A549 (cell line): Measurements from ENCODE around the gene CXCL9. TPM values are rescaled to one million over a fixed set of nuclear protein-coding genes. Genes with fewer than 3 reads are reported as not detected.
"Not testable (repeated sequence)": the region's sequence is repeated elsewhere in the genome, so short reads cannot be mapped to it uniquely, and the experiment has no call there.

Experiments used
- ATAC-seq, 2 experiments: fragments of 200-7000 bp in 1 of 2; fragments of >200 bp in 1 of 2; cut with Nextera tagmentation in 1 of 2; cut with Tn5 transposase in 1 of 2; 3 replicates each; pipeline versions ENCODE4 v1.8.0 to v1.9.1; 2018 to 2020; ENCODE audit warnings: mild to moderate bottlenecking in 1 of 2, moderate library complexity in 1 of 2
- CTCF ChIA-PET: fragments of 300-600 bp; sonication (Branson Sonifier 250); formaldehyde crosslinking; extraction: SDS; loops from one replicate; lab custom pipeline; 2021; ENCODE audit warnings: antibody characterized with exemption, inconsistent platforms; lab: Yijun Ruan, JAX
- POLR2A ChIA-PET: fragments of 350-600 bp; formaldehyde crosslinking; extraction: SDS; loops from one replicate; lab custom pipeline; 2021; ENCODE audit warnings: antibody characterized with exemption, inconsistent platforms; lab: Yijun Ruan, JAX
- DNase-seq, 2 experiments: peaks; one replicate each; pipeline versions ENCODE4 v3.0.0 to v3.0.0-alpha.2; 2011 to 2016; ENCODE audit warnings: low read depth in 1 of 2, low spot score in 1 of 2
- FAIRE-seq: peaks from 2 replicates; lab custom pipeline; 2011; peaks lifted over from hg19 to GRCh38; lab: Jason Lieb, UNC
- H3K27ac ChIP-seq, 2 experiments: fragments of >200 bp; sonication (Bioruptor Twin); formaldehyde crosslinking; 3 replicates each; pipeline ENCODE4 v1.5.1; 2016 to 2017
- H3K4me1 ChIP-seq: fragments of >200 bp; sonication (Bioruptor Twin); formaldehyde crosslinking; 3 replicates; pipeline ENCODE4 v1.6.1; 2016
- H3K4me2 ChIP-seq: fragments of >200 bp; sonication (Bioruptor Twin); formaldehyde crosslinking; 3 replicates; pipeline ENCODE4 v1.6.1; 2016
- H3K4me3 ChIP-seq: fragments of >200 bp; sonication (Bioruptor Twin); formaldehyde crosslinking; 3 replicates; pipeline ENCODE4 v1.5.1; 2016
- H3K9me3 ChIP-seq: fragments of >200 bp; sonication (Bioruptor Twin); formaldehyde crosslinking; 3 replicates; pipeline ENCODE4 v1.6.1; 2016
- ELK1 ChIP-seq: fragments of 150-350 bp; IDR thresholded peaks from 2 replicates; pipeline ENCODE4 v1.6.1; 2014; ENCODE audit warnings: low read depth, mild to moderate bottlenecking, low read length
- HMGXB4 ChIP-seq: fragments of 250-450 bp; sonication (Bioruptor Pico); IDR thresholded peaks from 2 replicates; pipeline ENCODE4 v1.5.0; 2021; ENCODE audit warnings: mild to moderate bottlenecking, moderate library complexity, borderline replicate concordance
- HOXB13 ChIP-seq: fragments of 250-450 bp; sonication (Bioruptor Pico); IDR thresholded peaks from 2 replicates; pipeline ENCODE4 v1.5.0; 2020; ENCODE audit warnings: low read depth, mild to moderate bottlenecking, moderate library complexity
- MAFK ChIP-seq: fragments of 450-650 bp; IDR thresholded peaks from 2 replicates; pipeline ENCODE4 v1.6.1; 2014; ENCODE audit not compliant: partially characterized antibody
- MYC ChIP-seq: IDR thresholded peaks from 2 replicates; pipeline ENCODE4 v1.6.1; 2012; ENCODE audit warnings: mild to moderate bottlenecking, inconsistent platforms, low read length, improper control_type of control experiment, borderline replicate concordance
- NPAS2 ChIP-seq: fragments of 250-450 bp; sonication (Bioruptor Pico); IDR thresholded peaks from 2 replicates; pipeline ENCODE4 v1.8.0; 2022; ENCODE audit warnings: mild to moderate bottlenecking, moderate library complexity, borderline replicate concordance
- PHF8 ChIP-seq: fragments of 200-600 bp; sonication (generic); IDR thresholded peaks from 2 replicates; pipeline ENCODE4 v1.6.1; 2016; ENCODE audit warnings: low read depth, mild to moderate bottlenecking, antibody characterized with exemption, moderate library complexity, borderline replicate concordance
- RARB ChIP-seq: fragments of 250-450 bp; sonication (Bioruptor Pico); IDR thresholded peaks from 2 replicates; pipeline ENCODE4 v1.8.0; 2021; ENCODE audit warnings: mild to moderate bottlenecking, moderate library complexity
- RCOR1 ChIP-seq: fragments of 150-350 bp; IDR thresholded peaks from 2 replicates; pipeline ENCODE4 v1.6.1; 2014; ENCODE audit warnings: antibody characterized with exemption, low read length, low read depth
- SREBF2 ChIP-seq: fragments of 450-650 bp; IDR thresholded peaks from 2 replicates; pipeline ENCODE4 v1.6.1; 2014; ENCODE audit warnings: mild to moderate bottlenecking, moderate library complexity
- ZFP36 ChIP-seq: fragments of 450-650 bp; IDR thresholded peaks from 2 replicates; pipeline ENCODE4 v1.6.1; 2014; ENCODE audit warnings: borderline replicate concordance; ENCODE audit not compliant: partially characterized antibody
- ZNF302 ChIP-seq: fragments of 250-450 bp; sonication (Bioruptor Pico); IDR thresholded peaks from 2 replicates; pipeline ENCODE4 v1.9.0; 2021; ENCODE audit warnings: inconsistent platforms, mild to moderate bottlenecking, moderate library complexity
- WGBS: methylation state at CpG from one replicate; pipeline ENCODE4 v1.1.6; 2017; ENCODE audit errors: missing lambda C conversion rate; 5-methylcytosine and 5-hydroxymethylcytosine counted together
- polyA plus RNA-seq, 4 experiments: library from polyadenylated mRNA; depleted of rRNA in 3 of 4; stranded (reverse); fragments of >200 nt; fragmentation: RNase III in 1 of 4; extraction: RNeasy Plus Mini Kit Qiagen cat#74134 plus additional on column Dnase treatment in 1 of 4; gene quantifications; 2 replicates in 3 of 4; 3 replicates in 1 of 4; pipeline ENCODE4 v1.2.3, GENCODE V29; 2011 to 2017
- TF ChIP-seq, protein P1 (sequence below): fragments of 250-450 bp; sonication (Bioruptor Pico); IDR thresholded peaks from 2 replicates; pipeline ENCODE4 v1.5.0; 2020; ENCODE audit warnings: low read depth, mild to moderate bottlenecking, moderate library complexity
- TF ChIP-seq, protein P2 (sequence below): IDR thresholded peaks from 2 replicates; pipeline ENCODE4 v1.6.1; 2012

Gene CXCL9
- polyA plus RNA-seq, 2 of the 4 experiments (the other 2 are of a cell fraction): not detected

DNA sequence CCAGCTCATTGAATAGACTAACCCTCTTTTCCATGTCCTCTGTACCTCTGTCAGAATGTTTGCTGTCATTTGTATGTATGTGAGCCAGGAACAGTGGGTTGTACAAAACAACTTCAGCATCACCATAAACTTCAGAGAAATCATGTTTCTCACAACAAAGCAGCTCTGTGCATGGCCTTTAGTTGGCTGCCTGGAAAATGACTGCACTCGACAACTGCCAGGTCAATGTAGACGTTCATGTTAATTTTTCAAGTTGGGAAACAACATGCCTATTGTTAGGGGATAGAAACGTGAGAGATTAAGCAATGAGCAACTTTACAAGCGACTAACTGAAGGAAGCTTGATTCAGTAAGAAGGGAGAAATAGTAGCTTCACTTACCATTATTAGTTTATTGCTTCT lies 46.4 kb upstream of the CXCL9 start:
- ATAC-seq (no peak), FAIRE-seq (no peak)
- Histone ChIP-seq H3K4me1 (no peaks in the 10 kb centered on the region), H3K4me2 (no peak overlapping the region)
- TF ChIP-seq NPAS2 (CRISPR knock-in tag) (no peak), ELK1 (no peak), PHF8 (no peak), ZNF302 (CRISPR knock-in tag) (no peak), MYC (no peak), RARB (CRISPR knock-in tag) (no peak), MAFK (no peak), SREBF2 (no peak), HOXB13 (CRISPR knock-in tag) (no peak), HMGXB4 (CRISPR knock-in tag) (no peak), ZFP36 (no peak), RCOR1 (no peak)
- TF ChIP-seq, protein P1, sequence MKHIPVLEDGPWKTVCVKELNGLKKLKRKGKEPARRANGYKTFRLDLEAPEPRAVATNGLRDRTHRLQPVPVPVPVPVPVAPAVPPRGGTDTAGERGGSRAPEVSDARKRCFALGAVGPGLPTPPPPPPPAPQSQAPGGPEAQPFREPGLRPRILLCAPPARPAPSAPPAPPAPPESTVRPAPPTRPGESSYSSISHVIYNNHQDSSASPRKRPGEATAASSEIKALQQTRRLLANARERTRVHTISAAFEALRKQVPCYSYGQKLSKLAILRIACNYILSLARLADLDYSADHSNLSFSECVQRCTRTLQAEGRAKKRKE: no peak
- TF ChIP-seq, protein P2, sequence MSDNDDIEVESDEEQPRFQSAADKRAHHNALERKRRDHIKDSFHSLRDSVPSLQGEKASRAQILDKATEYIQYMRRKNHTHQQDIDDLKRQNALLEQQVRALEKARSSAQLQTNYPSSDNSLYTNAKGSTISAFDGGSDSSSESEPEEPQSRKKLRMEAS: no peak
- TF ChIP-seq, all 56 proteins: peak for 0
- Histone ChIP-seq H3K9me3 (no peaks in the 10 kb centered on the region), H3K4me3 (no peak overlapping the region), H3K27ac (no peak overlapping the region)
- 17% methylated on average over 4 of the region's 4 CpGs for WGBS
- ChIA-PET CTCF (interaction anchor here (1.4 to 2.8 kb wide), 3 partner anchors 13 to 138 kb away, joined by 3 to 10 read pairs (median 3); no protein-coding TSS in a partner anchor), POLR2A (interaction anchor here (0.7 kb wide), 1 partner anchor 997 kb away, joined by 3 read pairs; no protein-coding TSS in a partner anchor)
- no peak for DNase-seq

DNA sequence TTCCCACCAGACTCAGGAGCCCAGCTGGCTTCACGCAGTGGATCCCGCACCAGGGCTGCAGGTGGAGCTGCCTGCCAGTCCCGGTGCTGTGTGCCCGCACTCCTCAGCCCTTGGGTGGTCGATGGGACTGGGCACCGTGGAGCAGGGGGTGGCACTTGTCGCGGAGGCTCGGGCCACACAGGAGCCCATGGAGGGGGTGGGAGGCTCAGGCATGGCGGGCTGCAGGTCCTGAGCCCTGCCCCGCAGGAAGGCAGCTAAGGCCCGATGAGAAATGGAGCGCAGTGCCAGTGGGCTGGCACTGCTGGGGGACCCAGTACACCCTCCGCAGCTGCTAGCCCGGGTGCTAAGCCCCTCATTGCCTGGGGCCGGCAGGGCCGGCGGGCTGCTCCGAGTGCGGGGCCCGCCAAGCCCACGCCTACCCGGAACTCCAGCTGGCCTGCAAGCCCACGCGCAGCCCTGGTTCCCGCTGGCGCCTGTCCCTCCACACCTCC lies 43.3 kb upstream of the CXCL9 start:
- DNase-seq, H3K4me3 ChIP-seq, ATAC-seq, CTCF ChIA-PET, H3K9me3 ChIP-seq, POLR2A ChIA-PET, H3K27ac ChIP-seq, FAIRE-seq, H3K4me1 ChIP-seq, H3K4me2 ChIP-seq: not testable (repeated sequence)
- WGBS: 88% methylated on average over 5 of the region's 27 CpGs

DNA sequence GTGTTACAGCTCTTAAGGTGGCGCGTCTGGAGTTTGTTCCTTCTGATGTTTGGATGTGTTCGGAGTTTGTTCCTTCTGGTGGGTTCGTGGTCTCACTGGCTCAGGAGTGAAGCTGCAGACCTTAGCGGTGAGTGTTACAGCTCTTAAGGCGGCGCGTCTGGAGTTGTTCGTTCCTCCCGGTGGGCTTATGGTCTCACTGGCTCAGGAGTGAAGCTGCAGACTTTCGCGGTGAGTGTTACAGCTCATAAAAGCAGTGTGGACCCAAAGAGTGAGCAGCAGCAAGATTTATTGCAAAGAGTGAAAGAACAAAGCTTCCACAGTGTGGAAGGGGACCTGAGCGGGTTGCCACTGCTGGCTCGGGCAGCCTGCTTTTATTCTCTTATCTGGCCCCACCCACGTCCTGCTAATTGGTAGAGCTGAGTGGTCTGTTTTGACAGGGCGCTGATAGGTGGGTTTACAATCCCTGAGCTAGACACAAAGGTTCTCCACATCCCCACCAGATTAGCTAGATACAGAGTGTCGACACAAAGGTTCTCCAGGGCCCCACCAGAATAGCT lies 42.6 kb upstream of the CXCL9 start:
- ChIA-PET CTCF (interaction anchor here (0.5 kb wide), 1 partner anchor 1673 kb away, joined by 3 read pairs; no protein-coding TSS in a partner anchor), POLR2A (interaction anchor here (0.6 kb wide), 1 partner anchor 899 kb away, joined by 3 read pairs; no protein-coding TSS in a partner anchor)
- not testable (repeated sequence) for H3K4me2 ChIP-seq, H3K4me1 ChIP-seq, FAIRE-seq, H3K27ac ChIP-seq, H3K4me3 ChIP-seq, ATAC-seq, H3K9me3 ChIP-seq, DNase-seq
- 69% methylated on average over 15 of the region's 17 CpGs for WGBS

DNA sequence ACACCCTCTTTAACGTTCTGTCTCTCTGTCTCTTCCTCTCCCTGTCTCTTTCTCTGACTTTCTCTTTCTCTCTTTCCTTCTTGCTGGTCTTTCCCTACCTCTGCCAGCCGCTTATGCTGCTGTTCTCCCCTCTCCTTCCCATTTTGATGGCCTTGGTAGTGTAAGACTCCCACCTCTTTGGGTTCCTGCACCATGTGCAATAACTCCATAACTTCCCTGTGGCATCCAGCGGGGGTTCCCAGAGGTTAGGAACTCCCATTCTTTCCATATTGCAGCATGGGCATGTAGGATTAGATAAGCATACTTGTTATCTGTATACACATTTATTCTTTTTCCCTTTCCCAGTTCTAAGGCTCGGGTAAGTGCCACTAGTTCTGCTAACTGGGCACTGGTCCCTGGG lies 37.4 kb upstream of the CXCL9 start:
- H3K4me1 ChIP-seq, CTCF ChIA-PET, H3K4me2 ChIP-seq, H3K4me3 ChIP-seq, FAIRE-seq, ATAC-seq, POLR2A ChIA-PET, H3K27ac ChIP-seq, DNase-seq, H3K9me3 ChIP-seq: not testable (repeated sequence)
- WGBS: 25% methylated on average over 4 of the region's 4 CpGs

GRCh38 chr4:76043306-76043705 lies 36.0 kb upstream of the CXCL9 start:
- H3K4me1 ChIP-seq, POLR2A ChIA-PET, H3K4me3 ChIP-seq, H3K27ac ChIP-seq, ATAC-seq, H3K4me2 ChIP-seq, FAIRE-seq, CTCF ChIA-PET, DNase-seq, H3K9me3 ChIP-seq: not testable (repeated sequence)
- 95% methylated on average over 4 of the region's 18 CpGs for WGBS

DNA sequence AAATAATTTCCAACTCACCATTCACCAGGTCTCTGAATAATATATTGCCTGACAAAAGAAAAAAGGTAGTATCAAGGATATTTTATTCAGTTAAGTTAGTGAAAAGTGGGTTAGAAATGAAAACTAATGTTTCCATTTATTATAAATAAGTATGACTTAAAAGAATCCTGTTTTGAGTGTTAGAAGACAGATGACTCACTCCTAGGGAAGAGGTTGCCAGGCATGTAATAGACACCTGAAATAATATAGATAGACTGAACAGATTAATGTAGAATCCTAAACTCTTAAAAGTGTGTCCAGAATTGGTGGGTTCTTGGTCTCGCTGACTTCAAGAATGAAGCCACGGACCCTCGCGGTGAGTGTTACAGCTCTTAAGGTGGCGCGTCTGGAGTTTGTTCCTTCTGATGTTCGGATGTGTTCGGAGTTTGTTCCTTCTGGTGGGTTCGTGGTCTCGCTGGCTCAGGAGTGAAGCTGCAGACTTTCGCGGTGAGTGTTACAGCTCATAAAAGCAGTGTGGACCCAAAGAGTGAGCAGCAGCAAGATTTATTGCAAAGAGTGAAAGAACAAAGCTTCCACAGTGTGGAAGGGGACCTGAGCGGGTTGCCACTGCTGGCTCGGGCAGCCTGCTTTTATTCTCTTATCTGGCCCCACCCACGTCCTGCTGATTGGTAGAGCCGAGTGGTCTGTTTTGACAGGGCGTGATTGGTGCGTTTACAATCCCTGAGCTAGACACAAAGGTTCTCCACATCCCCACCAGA lies 35.1 kb upstream of the CXCL9 start:
- POLR2A ChIA-PET, CTCF ChIA-PET, ATAC-seq, DNase-seq, H3K9me3 ChIP-seq, FAIRE-seq, H3K27ac ChIP-seq, H3K4me1 ChIP-seq, H3K4me3 ChIP-seq, H3K4me2 ChIP-seq: not testable (repeated sequence)
- WGBS: 81% methylated on average over 16 of the region's 18 CpGs
